CD4-positive, alpha-beta T cell treated with Interferon gamma for 1 hour (primary cell): Measurements from ENCODE around the gene SDS.
A peak's percentile ranks its signal among the peaks of the same experiment; 100 is the strongest.
"Not testable (repeated sequence)": the region's sequence is repeated elsewhere in the genome, so short reads cannot be mapped to it uniquely, and the experiment has no call there.

Experiments used
- DNase-seq: peaks from one replicate; pipeline ENCODE4 v3.0.0-alpha.2; 2020

SDS gene

GRCh38 chr12:113373969-113374368, 29.7 kb downstream of the SDS start:
- no peak for DNase-seq

GRCh38 chr12:113373440-113373839, 30.2 kb downstream of the SDS start:
- no peak for DNase-seq

- no peak for DNase-seq
Observed at GRCh38 chr12:113372371-113372770, 31.3 kb downstream of the SDS start.

GRCh38 chr12:113371808-113372207, 31.9 kb downstream of the SDS start:
- no peak for DNase-seq

- no peak for DNase-seq
Observed at GRCh38 chr12:113370923-113371682, 32.6 kb downstream of the SDS start.

- DNase-seq = no peak
Observed at GRCh38 chr12:113369391-113369985, 34.2 kb downstream of the SDS start.

- no peak for DNase-seq
Observed at GRCh38 chr12:113368331-113368730, 35.4 kb downstream of the SDS start.

- DNase-seq = no peak
Observed at GRCh38 chr12:113366827-113367226, 36.9 kb downstream of the SDS start.

GRCh38 chr12:113365639-113366395, 37.9 kb downstream of the SDS start:
- DNase-seq = no peak

GRCh38 chr12:113364698-113365097, 39.0 kb downstream of the SDS start:
- DNase-seq = no peak

- no peak for DNase-seq
Observed at GRCh38 chr12:113361574-113362370, 41.9 kb downstream of the SDS start.

GRCh38 chr12:113359939-113360748, 43.5 kb downstream of the SDS start:
- DNase-seq = no peak

GRCh38 chr12:113359133-113359938, 44.4 kb downstream of the SDS start:
- no peak for DNase-seq

- DNase-seq = peak; percentile 96
Observed at GRCh38 chr12:113358381-113359132, 45.1 kb downstream of the SDS start, which contains the start of gene PLBD2. TSS of gene PLBD2 (plus strand) at chr12:113358587. CDS start at chr12:113358601, 14 bp downstream.

GRCh38 chr12:113354192-113354591, 49.5 kb downstream of the SDS start:
- not testable (repeated sequence) for DNase-seq

- DNase-seq = no peak
Observed at GRCh38 chr12:113351089-113351488, 52.6 kb downstream of the SDS start.

GRCh38 chr12:113348849-113349536, 54.7 kb downstream of the SDS start:
- DNase-seq = no peak

GRCh38 chr12:113347892-113348291, 55.8 kb downstream of the SDS start:
- no peak for DNase-seq

- DNase-seq = no peak
Observed at GRCh38 chr12:113347107-113347506, 56.6 kb downstream of the SDS start.

- DNase-seq = no peak
Observed at GRCh38 chr12:113346353-113346752, 57.3 kb downstream of the SDS start.
